CD8-positive, alpha-beta memory T cell (primary cell): ENCODE measurements around the gene C2orf42. TPM values are rescaled to one million over a fixed set of nuclear protein-coding genes. Genes with fewer than 3 reads are reported as not detected.
"Not testable (repeated sequence)": the region's sequence is repeated elsewhere in the genome, so short reads cannot be mapped to it uniquely, and the experiment has no call there.

Experiments used
- CTCF ChIA-PET: fragments of 350-600 bp; sonication (Branson Sonifier 250); formaldehyde crosslinking; loops from one replicate; lab custom pipeline; 2021; ENCODE audit warnings: antibody characterized with exemption; lab: Charles Lee
- POLR2A ChIA-PET: fragments of 350-600 bp; sonication (Branson Sonifier 250); formaldehyde crosslinking; loops from one replicate; lab custom pipeline; 2021; ENCODE audit warnings: antibody characterized with exemption; lab: Charles Lee
- DNase-seq, 5 donors: peaks; one replicate each; pipeline versions ENCODE4 v3.0.0 to v3.0.0-alpha.2; 2020 to 2022; ENCODE audit warnings: mixed read lengths in 1 of 5
- H3K27ac ChIP-seq: one replicate; pipeline ENCODE4 v1.7.0; 2013; ENCODE audit warnings: low read depth, mild to moderate bottlenecking, low read length, moderate library complexity
- H3K27me3 ChIP-seq: 2 replicates; pipeline ENCODE4 v1.7.0; 2013; ENCODE audit warnings: low read length, mild to moderate bottlenecking; ENCODE audit not compliant: insufficient read depth, poor library complexity, severe bottlenecking
- H3K36me3 ChIP-seq: 2 replicates; pipeline ENCODE4 v1.7.0; 2013; ENCODE audit warnings: mild to moderate bottlenecking, low read length, moderate library complexity; ENCODE audit not compliant: insufficient read depth
- H3K4me1 ChIP-seq: 2 replicates; pipeline ENCODE4 v1.7.0; 2013; ENCODE audit warnings: mild to moderate bottlenecking, low read length, moderate library complexity; ENCODE audit not compliant: insufficient read depth
- H3K4me3 ChIP-seq: 2 replicates; pipeline ENCODE4 v1.7.0; 2013; ENCODE audit warnings: mild to moderate bottlenecking, low read length
- H3K9me3 ChIP-seq: 2 replicates; pipeline ENCODE4 v1.7.0; 2013; ENCODE audit warnings: mild to moderate bottlenecking, low read length
- H3K27ac Mint-ChIP-seq, 8 donors: one replicate each; pipeline ENCODE4 v1.8.0; 2020 to 2021; ENCODE audit warnings: mixed read lengths in 8 of 8, mild to moderate bottlenecking in 6 of 8, inconsistent platforms in 3 of 8, moderate library complexity in 3 of 8
- H3K27me3 Mint-ChIP-seq, 2 donors: one replicate each; pipeline ENCODE4 v1.8.0; 2020 to 2021; ENCODE audit warnings: mixed read lengths in 2 of 2, mild to moderate bottlenecking in 1 of 2, moderate library complexity in 1 of 2
- H3K36me3 Mint-ChIP-seq, 3 donors: one replicate each; pipeline ENCODE4 v1.8.0; 2020 to 2021; ENCODE audit warnings: mixed read lengths in 3 of 3, inconsistent platforms in 1 of 3, mild to moderate bottlenecking in 1 of 3
- H3K4me1 Mint-ChIP-seq, 3 donors: one replicate each; pipeline ENCODE4 v1.8.0; 2020 to 2021; ENCODE audit warnings: mixed read lengths in 3 of 3, inconsistent platforms in 1 of 3, mild to moderate bottlenecking in 1 of 3
- H3K4me3 Mint-ChIP-seq, 7 donors: one replicate each; pipeline ENCODE4 v1.8.0; 2020 to 2021; ENCODE audit warnings: mixed read lengths in 7 of 7, mild to moderate bottlenecking in 6 of 7, moderate library complexity in 4 of 7, inconsistent platforms in 2 of 7
- H3K9me3 Mint-ChIP-seq, 5 donors: one replicate each; pipeline ENCODE4 v1.8.0; 2020 to 2022; ENCODE audit warnings: mixed read lengths in 5 of 5, mild to moderate bottlenecking in 3 of 5, moderate library complexity in 2 of 5, inconsistent platforms in 1 of 5
- polyA plus RNA-seq: library from polyadenylated mRNA; unstranded; fragments of 300-500 nt; fragmentation: Illumina TruSeq; gene quantifications from one replicate; pipeline ENCODE4 v1.2.3, GENCODE V29; 2021
- total RNA-seq, 2 experiments: library from RNA; stranded (reverse); gene quantifications; one replicate each; pipeline ENCODE4 v1.2.3, GENCODE V29; 2021

The C2orf42 gene
- total and polyA plus RNA-seq, 3 experiments from 2014 or later = 29.1 to 34.6 (median 31.4) TPM

- H3K4me3 ChIP-seq = peak overlapping the region; percentile 65
- peak overlapping the region; percentile 99 for H3K27ac ChIP-seq
- Mint-ChIP-seq H3K9me3 (no peaks in the 10 kb centered on the region), H3K27ac (peak overlapping the region; percentile 98 to 100 (median 100)), H3K4me3 (peak overlapping the region; percentile 83 to 94 (median 91)), H3K4me1 (peaks cover 42 to 65% (median 49%) of the 10 kb centered on the region in 3 donors), H3K27me3 (peaks cover 0 to 4% of the 10 kb centered on the region in 2 donors), H3K36me3 (peaks cover 0 to 2% (median 2%) of the 10 kb centered on the region in 3 donors)
- H3K27me3 ChIP-seq = no peaks in the 10 kb centered on the region
- no peaks in the 10 kb centered on the region for H3K36me3 ChIP-seq
- CTCF ChIA-PET = interaction anchor here (0.7 to 4.1 kb wide), 29 partner anchors 9 to 249 kb away, joined by 3 to 54 read pairs (median 5); partner anchors contain the start of genes C2orf42, FAM136A, MXD1 and PCBP1
- H3K9me3 ChIP-seq = no peaks in the 10 kb centered on the region
- peaks cover 38% of the 10 kb centered on the region for H3K4me1 ChIP-seq
- POLR2A ChIA-PET = interaction anchor here (0.6 to 5.1 kb wide), 20 partner anchors 11 to 233 kb away, joined by 3 to 90 read pairs (median 6); partner anchors contain the start of genes C2orf42, MXD1, PCBP1 and SNRPG
- peak; percentile 40 to 73 (median 51) for DNase-seq
Observed at GRCh38 chr2:70143314-70144150, 47.3 kb downstream of the C2orf42 start.

- CTCF ChIA-PET = interaction anchor here (0.7 to 4.1 kb wide), 31 partner anchors 9 to 249 kb away, joined by 3 to 54 read pairs (median 5); partner anchors contain the start of genes C2orf42, FAM136A, MXD1 and PCBP1
Observed at GRCh38 chr2:70142590-70143313, 48.1 kb downstream of the C2orf42 start.

GRCh38 chr2:70141902-70142589 is 48.8 kb downstream of the C2orf42 start:
- peak overlapping the region; percentile 88 to 94 (median 90) for H3K4me3 Mint-ChIP-seq
- ChIA-PET POLR2A (interaction anchor here (0.5 to 5.1 kb wide), 19 partner anchors 9 to 228 kb away, joined by 3 to 90 read pairs (median 7); partner anchors contain the start of genes C2orf42, MXD1, PCBP1 and PCYOX1), CTCF (interaction anchor here (0.7 to 4.1 kb wide), 17 partner anchors 9 to 231 kb away, joined by 3 to 54 read pairs (median 9); partner anchors contain the start of genes C2orf42, MXD1, PCBP1 and PCYOX1)
- DNase-seq = peak in 2 of 5 donors; percentile 12 to 62
- H3K27me3 ChIP-seq = no peaks in the 10 kb centered on the region
- peak overlapping the region; percentile 88 for H3K27ac ChIP-seq
- peak overlapping the region; percentile 98 to 100 (median 100) for H3K27ac Mint-ChIP-seq
- no peaks in the 10 kb centered on the region for H3K9me3 Mint-ChIP-seq
- peaks cover 0 to 4% (median 2%) of the 10 kb centered on the region in 3 donors for H3K36me3 Mint-ChIP-seq
- peak overlapping the region; percentile 46 for H3K4me3 ChIP-seq
- H3K36me3 ChIP-seq = no peaks in the 10 kb centered on the region
- H3K9me3 ChIP-seq = no peaks in the 10 kb centered on the region
- peaks cover 0 to 4% of the 10 kb centered on the region in 2 donors for H3K27me3 Mint-ChIP-seq
- H3K4me1 ChIP-seq = peaks cover 53% of the 10 kb centered on the region
- peaks cover 53 to 76% (median 62%) of the 10 kb centered on the region in 3 donors for H3K4me1 Mint-ChIP-seq

More at GRCh38 chr2:70142590-70143313, 48.1 kb downstream of the C2orf42 start:
- DNase-seq = peak; percentile 99 to 100 (median 100)
- H3K27ac ChIP-seq = peak overlapping the region; percentile 99
- H3K36me3 ChIP-seq = no peaks in the 10 kb centered on the region
- Mint-ChIP-seq H3K4me1 (peaks cover 48 to 70% (median 55%) of the 10 kb centered on the region in 3 donors), H3K4me3 (peak overlapping the region; percentile 83 to 94 (median 91)), H3K36me3 (peaks cover 0 to 2% (median 2%) of the 10 kb centered on the region in 3 donors), H3K27me3 (peaks cover 0 to 4% of the 10 kb centered on the region in 2 donors), H3K9me3 (no peaks in the 10 kb centered on the region), H3K27ac (peak overlapping the region; percentile 98 to 100 (median 100))
- no peaks in the 10 kb centered on the region for H3K27me3 ChIP-seq
- H3K4me3 ChIP-seq = peak overlapping the region; percentile 65
- peaks cover 46% of the 10 kb centered on the region for H3K4me1 ChIP-seq
- POLR2A ChIA-PET = interaction anchor here (0.5 to 5.1 kb wide), 24 partner anchors 10 to 232 kb away, joined by 3 to 90 read pairs (median 6); partner anchors contain the start of genes C2orf42, MXD1, PCBP1 and PCYOX1
- no peaks in the 10 kb centered on the region for H3K9me3 ChIP-seq

GRCh38 chr2:70141212-70141901 is 49.5 kb downstream of the C2orf42 start:
- Mint-ChIP-seq H3K27me3 (peaks cover 0 to 4% of the 10 kb centered on the region in 2 donors), H3K4me3 (peak overlapping the region; percentile 85 to 94 (median 88)), H3K27ac (peak overlapping the region; percentile 96 to 100 (median 99)), H3K36me3 (peaks cover 0 to 4% (median 2%) of the 10 kb centered on the region in 3 donors), H3K4me1 (peaks cover 59 to 74% (median 66%) of the 10 kb centered on the region in 3 donors), H3K9me3 (no peaks in the 10 kb centered on the region)
- H3K36me3 ChIP-seq = no peaks in the 10 kb centered on the region
- CTCF ChIA-PET = interaction anchor here (0.7 to 4.1 kb wide), 16 partner anchors 9 to 230 kb away, joined by 3 to 54 read pairs (median 8); partner anchors contain the start of genes C2orf42, MXD1 and PCBP1
- DNase-seq = peak; percentile 52 to 84 (median 68)
- POLR2A ChIA-PET = interaction anchor here (0.8 to 5.1 kb wide), 8 partner anchors 8 to 227 kb away, joined by 3 to 90 read pairs (median 16); partner anchors contain the start of genes MXD1 and PCBP1
- no peaks in the 10 kb centered on the region for H3K27me3 ChIP-seq
- H3K27ac ChIP-seq = peak overlapping the region; percentile 88
- H3K4me3 ChIP-seq = peak overlapping the region; percentile 46
- peaks cover 60% of the 10 kb centered on the region for H3K4me1 ChIP-seq
- no peaks in the 10 kb centered on the region for H3K9me3 ChIP-seq

GRCh38 chr2:70140791-70141211 is 50.0 kb downstream of the C2orf42 start:
- H3K9me3 ChIP-seq = no peaks in the 10 kb centered on the region
- ChIA-PET POLR2A (interaction anchor here (0.7 to 5.1 kb wide), 8 partner anchors 8 to 227 kb away, joined by 3 to 90 read pairs (median 14); partner anchors contain the start of genes MXD1 and PCBP1), CTCF (interaction anchor here (0.9 to 4.1 kb wide), 16 partner anchors 8 to 230 kb away, joined by 3 to 54 read pairs (median 6); partner anchors contain the start of genes MXD1 and PCBP1)
- DNase-seq = no peak
- Mint-ChIP-seq H3K27me3 (peaks cover 0 to 4% of the 10 kb centered on the region in 2 donors), H3K36me3 (peaks cover 0 to 4% (median 2%) of the 10 kb centered on the region in 3 donors), H3K4me1 (peaks cover 58 to 73% (median 66%) of the 10 kb centered on the region in 3 donors), H3K4me3 (peak overlapping the region; percentile 85 to 94 (median 88)), H3K27ac (peak overlapping the region; percentile 96 to 100 (median 99)), H3K9me3 (no peaks in the 10 kb centered on the region)
- H3K36me3 ChIP-seq = no peaks in the 10 kb centered on the region
- no peaks in the 10 kb centered on the region for H3K27me3 ChIP-seq
- peak overlapping the region; percentile 46 for H3K4me3 ChIP-seq
- peaks cover 63% of the 10 kb centered on the region for H3K4me1 ChIP-seq
- peak overlapping the region; percentile 88 for H3K27ac ChIP-seq

GRCh38 chr2:70134323-70134983 is 56.4 kb downstream of the C2orf42 start:
- ChIA-PET CTCF (interaction anchor here (0.8 to 6.0 kb wide), 5 partner anchors 9 to 47 kb away, joined by 3 to 73 read pairs (median 16); partner anchors contain the start of gene PCBP1), POLR2A (interaction anchor here (0.7 to 9.0 kb wide), 9 partner anchors 8 to 155 kb away, joined by 3 to 168 read pairs (median 12); partner anchors contain the start of gene PCBP1)
- Histone ChIP-seq H3K4me3 (peak overlapping the region; percentile 57), H3K27ac (peak overlapping the region; percentile 79), H3K4me1 (peaks cover 92% of the 10 kb centered on the region)
- not testable (repeated sequence) for H3K9me3 ChIP-seq, H3K9me3 Mint-ChIP-seq, DNase-seq, H3K36me3 Mint-ChIP-seq, H3K27me3 ChIP-seq, H3K27me3 Mint-ChIP-seq, H3K36me3 ChIP-seq
- Mint-ChIP-seq H3K4me1 (peaks cover 69 to 86% (median 83%) of the 10 kb centered on the region in 3 donors), H3K27ac (peak overlapping the region; percentile 94 to 99 (median 96)), H3K4me3 (peak overlapping the region; percentile 80 to 86 (median 84))
